T follicular helper cell (primary cell): Measurements from ENCODE around the gene FTO.

Experiments used
- DNase-seq: peaks from one replicate; pipeline ENCODE4 v3.0.0-alpha.2; 2020; ENCODE audit warnings: low read depth

Gene FTO

DNA sequence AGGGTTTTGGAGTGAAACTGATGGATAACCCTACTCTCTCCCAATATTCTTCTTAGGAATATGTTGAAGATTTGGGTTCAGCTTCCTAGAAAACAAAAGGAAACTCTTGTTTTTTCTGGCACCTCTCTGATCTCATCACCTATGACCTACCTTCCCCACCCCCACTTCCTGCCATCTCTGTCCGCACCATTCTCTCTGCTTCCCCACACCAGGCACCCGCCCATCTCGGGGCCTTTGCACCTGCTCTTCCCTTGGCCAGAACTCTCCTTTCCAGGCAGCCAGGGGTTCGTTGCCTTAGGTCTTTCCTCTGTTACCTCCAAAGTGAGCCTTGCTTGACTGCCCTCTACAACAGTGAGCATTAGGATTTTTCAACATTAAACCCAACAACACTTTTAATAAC lies 423.0 kb downstream of the FTO start:
- DNase-seq, result no peak

DNA sequence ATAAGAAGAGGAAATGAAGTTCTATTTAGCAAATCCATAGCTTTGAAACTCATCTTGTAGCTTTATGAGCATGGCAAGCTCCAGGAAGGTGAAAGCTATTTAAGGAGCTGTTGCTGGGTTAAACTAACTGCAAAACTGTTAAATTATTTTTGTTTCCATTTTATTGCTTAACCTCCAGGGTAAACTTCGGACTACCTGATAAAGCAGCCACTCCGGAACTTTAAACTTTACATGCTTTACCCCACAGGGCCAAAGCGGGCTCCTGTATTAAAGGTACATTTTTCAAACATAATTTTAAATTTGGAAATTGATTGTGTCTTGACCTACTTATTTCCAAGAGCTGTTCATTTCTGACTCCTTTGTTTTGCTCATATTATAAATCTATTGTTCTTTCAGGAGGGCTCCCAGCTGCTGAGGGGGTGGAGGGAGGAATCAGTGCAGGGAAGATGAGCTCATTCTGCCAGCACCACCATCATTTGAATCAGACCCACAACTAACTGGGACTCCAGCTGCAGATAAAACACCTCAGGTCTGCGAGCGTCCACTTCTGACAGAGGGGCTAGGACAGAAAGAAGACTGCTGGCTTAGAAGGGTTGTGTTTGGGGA lies 424.8 kb downstream of the FTO start:
- no peak for DNase-seq

DNA sequence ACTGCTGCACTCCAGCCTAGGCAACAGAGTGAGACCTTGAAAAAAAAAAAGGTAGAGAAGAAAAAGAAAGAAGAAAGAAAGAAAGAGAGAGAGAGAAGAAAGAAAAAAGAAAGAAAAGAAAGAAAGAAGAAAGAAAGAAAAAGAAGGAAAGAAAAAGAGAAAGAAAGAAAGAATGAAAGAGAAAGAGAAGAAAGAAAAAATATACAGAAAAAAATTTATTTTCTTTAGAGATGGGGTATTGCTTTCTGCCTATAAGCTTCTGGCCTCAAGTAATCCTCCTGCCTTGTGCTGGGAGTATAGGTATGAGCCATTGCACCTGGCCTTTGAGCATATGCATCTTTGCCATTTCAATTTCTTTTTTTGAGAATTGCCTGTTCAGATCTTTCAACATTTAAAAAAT lies 425.9 kb downstream of the FTO start:
- DNase-seq, result no peak

DNA sequence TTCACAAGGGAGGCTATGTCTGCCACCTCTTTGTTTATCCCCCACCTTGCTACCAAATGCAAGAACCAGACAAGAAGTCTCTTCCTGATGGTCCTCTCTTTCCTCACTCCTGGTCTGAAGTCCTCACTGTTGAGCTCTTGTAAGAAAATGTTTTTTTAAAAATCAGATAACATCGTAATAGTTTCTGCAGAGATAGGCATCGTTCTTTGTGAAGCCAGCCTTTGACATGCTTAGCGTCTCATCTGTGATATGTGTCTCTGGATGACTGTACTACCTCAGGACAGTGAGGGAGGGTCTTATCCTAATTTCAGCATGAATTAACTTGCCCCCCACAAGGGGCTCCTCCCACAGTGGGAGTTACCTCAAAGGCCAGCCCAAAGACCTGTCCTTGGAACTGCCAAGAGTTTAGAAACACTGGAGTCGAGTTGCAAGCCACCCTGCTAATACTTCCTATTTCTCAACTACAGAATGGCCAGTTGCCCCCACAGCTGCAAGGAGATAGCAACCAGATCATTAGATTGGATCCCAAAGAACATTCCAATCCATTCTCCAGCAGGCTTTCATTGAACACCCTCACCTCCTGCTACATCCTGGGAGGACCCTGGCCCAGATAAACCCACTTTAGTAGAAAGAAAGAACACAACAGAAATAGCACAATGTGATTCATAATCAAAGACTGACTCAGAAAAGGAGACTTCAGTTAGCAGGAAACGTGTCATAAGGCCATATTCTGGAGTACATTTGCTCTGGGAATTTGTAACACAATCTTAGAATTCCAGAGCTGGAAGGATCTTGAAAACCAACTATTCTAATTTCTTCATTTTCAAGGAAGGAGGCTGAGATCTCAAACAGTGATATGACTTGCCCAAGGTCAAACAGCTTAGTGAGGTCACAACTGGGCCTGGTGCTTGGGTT lies 431.7 kb downstream of the FTO start:
- no peak for DNase-seq

DNA sequence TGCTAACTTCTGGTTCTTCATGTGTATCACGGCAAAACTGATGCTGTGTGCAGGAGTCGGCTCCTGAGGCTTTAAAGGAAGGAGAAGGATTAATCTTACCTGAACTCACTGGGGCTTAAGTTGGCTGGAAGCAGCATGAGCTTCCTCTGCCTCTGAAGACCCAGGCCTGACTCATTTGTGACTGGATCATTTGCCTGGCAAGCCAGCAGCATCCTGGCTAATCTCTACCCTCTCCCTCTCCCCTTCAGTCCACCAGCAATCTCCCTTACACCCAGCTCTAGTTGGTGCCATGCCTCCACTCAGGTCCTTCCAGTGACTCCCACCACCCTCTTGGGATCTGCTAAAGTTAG lies 432.3 kb downstream of the FTO start:
- no peak for DNase-seq

DNA sequence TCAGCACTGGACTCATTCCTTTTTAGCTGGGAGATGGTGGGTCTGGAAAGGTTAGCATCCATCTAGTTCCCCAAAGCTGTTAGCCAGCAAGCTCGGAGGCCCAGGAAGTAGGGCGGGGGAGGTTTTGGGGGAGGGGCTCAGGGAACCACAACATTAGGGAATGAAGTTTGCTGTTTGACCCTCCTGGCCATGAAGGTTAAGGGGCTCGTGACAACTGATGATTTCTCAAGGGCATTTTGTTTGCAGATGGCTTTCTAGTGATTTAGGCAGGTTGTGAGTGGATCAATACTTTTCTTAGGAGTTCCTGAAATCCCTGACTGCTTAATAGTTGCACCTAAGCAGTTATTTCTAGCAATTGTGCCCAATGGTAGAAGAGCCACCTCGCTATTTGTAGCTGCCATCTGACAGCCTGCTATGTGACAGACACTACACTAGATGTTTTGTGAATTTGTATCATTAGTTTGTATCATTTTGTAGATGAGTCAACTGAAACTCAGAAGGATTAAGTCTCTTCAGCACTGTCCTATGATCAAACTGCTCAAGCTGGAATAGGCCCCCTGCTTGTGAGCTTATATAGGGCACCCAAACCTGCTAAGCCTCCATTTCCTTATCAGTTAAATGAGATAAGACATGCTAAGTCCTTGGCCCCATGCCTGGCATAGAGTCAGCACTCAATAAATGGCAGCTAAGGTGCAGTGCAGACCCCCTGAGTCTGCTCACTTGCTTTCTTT lies 436.3 kb downstream of the FTO start:
- DNase-seq, result no peak

DNA sequence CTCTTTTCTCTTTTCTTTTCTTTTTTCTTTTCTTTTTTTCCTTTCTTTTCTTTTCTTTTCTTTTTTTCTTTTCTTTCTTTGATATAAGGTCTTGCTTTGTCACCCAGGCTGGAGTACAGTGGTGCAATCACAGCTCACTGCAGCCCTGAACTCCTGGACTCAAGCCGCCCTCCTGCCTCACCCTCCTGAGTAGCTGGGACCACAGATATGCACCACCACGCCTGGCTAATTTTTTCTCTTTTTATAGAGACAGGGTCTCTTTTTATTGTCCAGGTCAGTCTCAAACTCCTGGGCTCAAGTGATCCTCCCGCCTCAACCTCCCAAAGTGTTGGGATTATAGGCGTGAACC lies 436.8 kb downstream of the FTO start:
- DNase-seq, result no peak

DNA sequence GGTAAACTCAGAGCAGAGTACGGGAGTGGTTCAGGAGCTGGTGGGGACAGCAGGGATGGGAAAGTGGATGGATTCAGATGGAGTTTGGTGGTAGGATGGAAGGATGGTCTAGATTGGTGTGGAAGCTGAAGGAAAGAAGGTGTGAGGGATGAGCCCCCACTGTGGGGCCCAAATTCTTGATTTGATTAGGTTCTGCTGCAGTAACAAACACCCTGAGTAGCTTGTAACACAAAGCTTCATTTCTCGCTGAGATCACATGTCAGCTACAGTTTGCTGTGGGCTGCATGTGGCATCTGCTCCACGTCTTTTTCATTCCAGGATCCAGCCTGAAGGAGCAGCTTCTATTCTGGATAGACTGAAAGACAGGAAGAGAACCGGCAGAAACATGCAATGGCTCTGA lies 438.8 kb downstream of the FTO start:
- DNase-seq, result no peak

DNA sequence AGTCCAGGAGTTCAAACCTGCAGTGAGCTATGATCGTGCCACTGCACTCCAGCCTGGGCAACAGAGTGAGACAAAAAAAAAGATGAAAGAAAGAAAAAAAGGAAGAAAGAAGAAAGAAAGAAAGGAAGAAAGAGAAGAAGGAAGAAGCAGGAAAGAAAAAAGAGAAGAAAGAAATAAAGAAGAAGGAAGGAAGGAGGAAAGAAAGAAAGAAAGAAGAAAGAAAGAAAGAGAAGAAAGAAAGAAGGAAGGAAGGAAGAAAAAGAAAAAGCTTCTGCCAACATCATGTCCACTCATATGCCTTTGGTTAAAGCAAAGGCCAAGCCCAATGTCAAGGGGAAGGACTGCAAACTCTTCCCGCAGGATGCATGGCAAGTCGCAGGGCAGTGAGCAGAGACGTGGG lies 439.5 kb downstream of the FTO start:
- DNase-seq, result no peak

DNA sequence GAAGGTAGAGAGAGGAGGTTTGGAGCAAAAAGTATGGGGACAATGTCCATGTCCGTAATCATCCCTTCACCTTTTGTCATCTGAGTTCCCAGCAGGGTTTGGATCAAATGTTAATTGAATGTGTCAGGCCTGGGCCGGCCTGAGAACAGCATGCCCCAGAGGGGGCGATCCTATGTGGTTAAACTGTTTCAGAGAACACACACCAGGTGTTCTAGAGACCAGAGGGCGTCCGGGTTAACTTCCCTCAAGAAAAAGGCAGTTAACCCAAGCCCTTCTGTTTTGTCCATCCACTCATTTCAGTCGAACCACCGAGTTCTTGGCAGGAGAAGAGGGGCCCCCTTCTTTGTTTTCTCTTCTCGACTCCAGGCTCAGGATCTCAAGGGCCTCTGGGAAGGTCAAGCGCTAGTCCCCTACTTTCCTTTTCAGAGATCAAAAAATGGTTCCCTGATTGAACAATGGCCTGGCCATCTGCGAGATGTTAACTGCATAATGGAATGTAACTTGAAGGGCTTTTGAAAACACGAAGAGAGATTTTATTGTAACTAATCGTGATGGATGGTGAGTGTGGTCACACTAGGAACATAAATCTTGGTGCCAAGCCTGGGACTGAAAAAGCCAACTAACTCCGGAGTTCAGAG lies 440.1 kb downstream of the FTO start:
- DNase-seq, result no peak

DNA sequence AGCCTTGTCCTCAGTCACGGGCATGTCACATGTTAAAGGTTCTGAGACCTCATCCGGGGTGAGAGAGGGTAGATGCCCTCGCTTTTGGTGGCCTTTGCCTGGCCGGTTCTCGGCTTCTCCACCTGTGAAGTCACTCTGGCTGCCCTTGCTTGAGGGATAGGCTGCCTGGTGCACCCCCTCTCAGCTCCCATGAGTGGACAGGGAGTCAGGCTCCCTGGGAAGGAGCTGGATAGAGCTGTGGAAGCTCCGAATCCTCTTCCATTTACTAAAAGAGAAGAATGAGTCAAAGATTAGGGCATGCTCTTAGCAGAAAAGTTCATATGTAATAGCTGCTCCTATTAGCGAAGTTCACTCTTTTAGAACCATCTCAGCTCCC lies 440.6 kb downstream of the FTO start:
- DNase-seq, result no peak

DNA sequence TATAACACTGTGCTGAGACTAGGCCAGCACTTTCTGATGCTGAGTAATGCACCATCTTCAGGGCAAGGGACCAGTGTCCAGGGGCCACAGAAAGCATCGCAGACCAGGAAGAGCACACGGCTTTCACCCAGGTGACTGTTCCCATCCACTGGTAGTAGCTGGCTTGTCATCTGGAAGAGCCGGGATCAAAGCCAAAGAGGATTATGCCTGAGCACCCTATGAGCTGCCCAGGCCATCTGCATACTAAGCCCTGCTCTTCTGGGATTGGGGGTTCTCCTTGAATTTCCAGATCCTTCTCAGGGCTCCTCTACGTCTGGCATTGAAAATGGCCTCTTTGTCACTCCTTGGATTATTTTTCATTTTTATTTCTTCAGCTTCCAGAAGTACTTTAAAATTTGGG lies 441.9 kb downstream of the FTO start:
- DNase-seq, result no peak

DNA sequence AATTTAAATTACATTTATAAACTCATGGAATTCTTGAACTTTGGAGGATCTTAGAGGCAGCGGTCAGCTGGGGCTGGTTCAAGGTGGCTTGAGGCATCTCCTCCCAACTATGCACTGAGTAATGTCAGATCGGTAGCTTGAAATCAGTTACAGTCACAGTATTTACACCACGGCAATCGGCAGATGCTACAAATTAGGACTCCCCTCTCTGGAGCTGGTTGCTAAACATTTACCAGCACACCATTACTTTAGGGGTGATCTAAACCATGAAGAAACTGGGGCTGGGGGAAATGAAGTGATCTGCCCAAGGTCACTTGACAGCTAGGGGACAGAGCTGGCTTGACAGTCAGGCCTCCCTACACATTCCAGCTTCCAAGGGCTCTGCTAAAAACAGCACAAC lies 445.0 kb downstream of the FTO start:
- DNase-seq, result no peak

DNA sequence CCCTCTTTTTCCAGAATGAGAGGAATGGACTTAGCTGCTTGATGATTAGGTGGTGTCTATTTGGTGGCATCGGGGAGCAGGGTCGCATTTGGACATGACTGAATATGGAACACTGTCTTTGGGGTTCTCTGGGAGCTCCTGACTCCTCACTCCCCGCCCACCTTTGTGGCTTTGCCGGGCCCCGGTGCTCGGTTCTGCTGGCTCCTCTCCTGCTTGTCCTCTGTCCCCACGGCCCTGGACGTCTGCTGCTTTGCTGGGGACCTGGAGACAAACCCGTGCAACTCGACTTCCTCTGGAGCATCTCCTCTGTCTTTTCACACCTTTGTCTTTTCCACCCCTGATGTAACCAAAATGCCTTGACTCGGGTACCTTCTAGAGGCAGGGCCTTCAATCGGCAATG lies 446.9 kb downstream of the FTO start:
- no peak for DNase-seq

DNA sequence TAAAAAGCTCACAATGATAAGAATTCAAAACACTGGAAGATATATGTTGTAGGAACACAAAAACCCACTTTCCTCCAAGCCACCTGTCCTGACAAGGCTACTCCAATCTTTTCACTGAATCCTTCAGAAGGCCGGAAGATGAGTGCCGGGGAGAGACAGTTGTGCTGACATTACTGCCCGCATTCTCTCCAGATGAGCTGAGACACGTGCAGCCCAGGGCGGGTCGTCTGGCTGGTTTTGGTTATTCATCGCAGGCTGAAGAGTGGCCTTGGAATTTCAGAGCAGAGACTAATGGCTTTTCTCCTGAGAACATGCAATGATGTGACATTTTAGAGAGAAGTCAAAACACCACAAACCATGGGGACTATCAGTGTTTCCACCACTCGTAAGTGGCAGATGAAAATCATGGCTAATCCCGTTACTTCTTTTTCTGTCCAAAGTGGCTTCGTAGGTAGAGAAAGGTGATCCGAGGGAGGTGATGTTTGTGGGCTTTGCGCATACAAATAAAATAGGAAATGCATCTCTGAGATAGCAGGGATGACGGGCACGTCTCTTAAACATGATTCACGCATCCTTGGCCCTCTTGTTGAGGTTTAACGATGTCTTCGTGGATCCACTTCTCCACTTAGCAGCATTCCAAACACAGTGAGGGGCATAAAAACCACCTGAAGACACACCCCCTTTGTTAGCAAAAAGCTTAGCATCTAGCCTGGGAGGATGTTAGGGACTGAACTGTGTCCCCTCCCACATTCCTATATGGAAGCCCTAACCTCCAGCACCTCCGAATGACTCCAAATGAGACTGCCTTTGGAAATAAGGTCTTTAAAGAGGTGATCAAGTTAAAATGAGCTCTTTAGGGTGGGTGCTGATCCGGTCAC lies 448.6 kb downstream of the FTO start:
- no peak for DNase-seq

DNA sequence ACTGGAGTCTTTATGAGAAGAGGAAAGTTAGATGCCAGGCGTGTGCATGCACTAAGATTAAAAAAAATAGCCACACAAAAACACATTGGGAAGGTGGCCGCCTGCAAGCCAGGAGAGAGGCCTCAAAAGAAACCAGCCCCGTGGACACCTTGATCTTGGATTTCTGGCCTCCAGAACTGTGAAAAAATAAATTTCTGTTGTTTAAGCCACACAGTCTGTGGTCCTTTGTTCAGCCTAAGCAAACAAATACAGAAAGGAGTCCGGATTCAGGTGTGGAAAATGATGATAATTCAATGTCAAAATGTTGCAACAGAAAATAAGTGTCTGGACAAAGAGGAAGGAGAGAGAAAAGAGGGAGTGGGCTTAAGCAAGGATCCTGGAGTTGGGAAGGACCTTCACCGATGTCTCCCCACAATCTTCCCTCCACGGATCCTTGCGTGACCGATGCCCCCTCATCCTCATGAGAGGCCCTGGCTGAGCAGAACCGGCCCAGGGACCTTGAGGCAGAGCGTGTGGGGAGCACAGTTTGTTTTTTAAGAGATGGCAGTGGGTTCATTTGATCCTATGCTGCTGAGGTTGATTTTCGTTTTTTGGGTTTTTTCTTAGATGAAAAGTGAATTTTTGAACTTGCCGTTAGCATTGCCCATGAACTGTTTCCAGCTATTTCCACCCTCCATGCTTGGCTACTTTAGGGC lies 449.4 kb downstream of the FTO start:
- no peak for DNase-seq

DNA sequence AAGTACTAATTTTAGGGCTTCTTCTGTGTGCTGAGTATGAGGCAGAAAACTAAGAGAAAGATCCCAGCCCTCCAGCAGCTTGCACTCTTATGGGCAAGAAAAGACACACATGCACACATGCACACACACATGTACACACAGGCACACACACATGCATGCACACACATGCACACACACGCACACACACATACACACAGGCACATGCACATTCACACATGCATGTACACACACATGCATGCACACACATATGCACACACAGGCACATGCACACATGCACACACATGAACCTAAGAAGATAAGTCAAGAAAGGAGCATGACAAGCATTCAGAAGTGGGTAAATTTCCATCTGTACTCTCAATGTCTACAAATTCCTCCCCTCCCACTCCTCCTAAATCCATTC lies 452.4 kb downstream of the FTO start:
- no peak for DNase-seq

DNA sequence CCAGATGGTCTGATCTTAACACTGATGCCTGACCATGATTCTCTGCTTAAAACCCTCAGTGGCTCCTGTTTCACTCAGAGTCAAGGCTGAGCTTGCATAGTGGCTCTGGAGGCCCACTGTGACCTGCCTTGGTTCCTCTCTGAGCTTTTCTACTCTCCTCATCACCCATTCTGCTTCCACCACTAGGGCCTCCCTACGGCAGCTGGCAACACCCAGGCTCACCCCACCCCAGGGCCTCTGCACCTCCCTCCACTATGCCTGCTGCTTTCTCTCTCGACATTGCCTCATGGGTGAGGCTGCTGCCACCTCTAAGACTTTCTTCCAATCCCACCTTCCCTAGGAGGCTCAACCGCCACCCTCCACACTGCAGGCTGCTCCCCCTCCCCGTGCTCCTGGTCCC lies 455.0 kb downstream of the FTO start:
- DNase-seq, result no peak

DNA sequence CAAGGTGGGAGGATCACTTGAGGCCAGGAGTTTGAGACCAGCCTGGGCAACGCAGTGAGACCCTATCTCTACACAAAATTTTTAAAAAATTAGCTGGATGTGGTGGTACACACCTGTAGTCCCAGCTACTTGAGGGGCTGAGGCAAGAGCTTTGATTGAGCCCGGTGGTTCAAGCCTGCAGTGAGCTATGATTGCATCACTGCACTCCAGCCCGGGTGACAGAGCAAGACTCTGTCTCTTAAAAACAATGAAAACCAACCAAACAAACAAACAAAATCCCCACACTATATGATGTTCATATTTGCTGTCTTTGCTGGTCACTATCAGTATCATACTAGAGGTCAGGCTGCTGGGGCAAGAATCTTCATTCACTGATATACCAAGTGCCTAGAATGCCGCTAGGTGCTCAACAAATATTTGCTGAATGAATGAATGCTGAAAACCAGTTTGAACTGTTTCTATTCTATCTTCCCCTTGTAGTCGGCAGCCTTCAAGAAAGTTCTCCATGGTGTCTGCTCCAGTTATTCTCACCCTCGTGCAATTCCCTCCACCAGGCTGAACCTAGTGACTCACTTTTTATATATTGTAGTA lies 455.6 kb downstream of the FTO start:
- no peak for DNase-seq

DNA sequence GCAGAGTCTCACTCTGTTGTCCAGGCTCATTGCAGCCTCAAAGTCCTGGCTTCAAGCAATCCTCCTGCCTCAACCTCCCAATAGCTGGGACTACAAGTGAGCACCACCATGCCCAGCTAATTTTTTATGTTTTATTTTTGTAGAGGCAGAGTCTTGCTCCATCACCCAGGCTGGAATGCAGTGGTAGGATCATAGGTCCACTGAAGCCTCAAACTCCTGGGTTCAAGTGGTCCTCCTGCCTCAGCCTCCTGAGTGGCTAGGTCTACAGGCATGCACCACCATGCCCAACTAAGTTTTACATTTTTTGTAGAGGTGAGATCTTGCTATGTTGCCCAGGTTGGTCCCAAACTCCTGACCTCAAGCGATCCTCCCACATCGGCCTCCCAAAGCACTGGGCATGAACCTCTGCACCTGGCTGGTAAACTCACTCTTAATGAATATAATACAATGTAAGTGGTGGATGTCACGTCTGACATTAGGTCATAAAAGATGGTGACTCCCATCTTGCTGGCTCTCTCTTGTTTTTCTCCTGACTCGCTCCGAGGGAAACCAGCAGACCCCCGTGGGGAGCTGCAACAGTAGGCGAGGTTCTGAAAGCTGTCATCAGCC lies 456.4 kb downstream of the FTO start:
- no peak for DNase-seq
